ENCODE data around the gene RHBDL2. TPM values are rescaled to one million over a fixed set of nuclear protein-coding genes. Genes with fewer than 3 reads are reported as not detected.

Gene RHBDL2
- total and polyA plus RNA-seq, 10 of the 15 experiments (the other 5 are each of a cell fraction or from before 2014, with no cell fraction given): 0.05 TPM; not detected in 9

- in situ Hi-C loops (cut with MboI): no loop called here
- no peak for ATAC-seq
- H3K4me1 ChIP-seq (ENCODE audit: control insufficient read depth, insufficient read depth, low read length): no peaks in the 10 kb centered on the region
- TF ChIP-seq ZNF622 (IDR thresholded peaks at IDR 0.05) (no peak), ATF2 (IDR thresholded peaks at IDR 0.05; ENCODE audit: low read length) (no peak), EED (IDR thresholded peaks at IDR 0.05; ENCODE audit: low read depth) (no peak), CUX1 (IDR thresholded peaks at IDR 0.05; ENCODE audit: insufficient replicate concordance, low read depth, low read length) (no peak), HDGF (IDR thresholded peaks at IDR 0.05) (no peak), WRNIP1 (IDR thresholded peaks at IDR 0.05; ENCODE audit: borderline replicate concordance, low read depth, low read length) (no peak), SUPT20H (IDR thresholded peaks at IDR 0.05; ENCODE audit: borderline replicate concordance, control insufficient read depth, low read depth, low read length) (no peak), PBX3 (IDR thresholded peaks at IDR 0.05; ENCODE audit: insufficient replicate concordance, low read depth, low read length) (no peak)
- H3K27ac ChIP-seq (ENCODE audit: control insufficient read depth, insufficient read depth): no peak overlapping the region
- intact Hi-C loops (cut with micrococcal nuclease; ENCODE audit: unreplicated experiment): no loop called here
- SMC1A ChIA-PET (ENCODE audit: uncharacterized antibody, unreplicated experiment): no interaction called here
- H3K9me3 ChIP-seq (replicated peaks; ENCODE audit: control insufficient read depth, insufficient read depth, low read length): no peaks in the 10 kb centered on the region
- WGBS (ENCODE audit: insufficient coverage, insufficient replicate concordance, low lambda C conversion rate, missing lambda C conversion rate): 44% methylated on average over 5 of the region's 5 CpGs
- H3K4me2 ChIP-seq (ENCODE audit: control insufficient read depth, insufficient read depth): no peak overlapping the region
- DNase-seq (ENCODE audit: low read depth, low spot score): no peak
- H3K9ac ChIP-seq (ENCODE audit: control insufficient read depth, insufficient read depth, low read length): no peak overlapping the region
- no peak for FAIRE-seq
- BruUV-seq (replicated peaks): no TSS peak
- H3K27me3 ChIP-seq (replicated peaks in 1 of 2; ENCODE audit: control insufficient read depth in 2 of 2, insufficient read depth in 2 of 2, low read length in 1 of 2): no peaks in the 10 kb centered on the region
- H3K4me3 ChIP-seq: no peak overlapping the region
- H2AFZ ChIP-seq (ENCODE audit: control insufficient read depth, low read depth, low read length): no peak overlapping the region
- no peaks in the 10 kb centered on the region for H3K79me2 ChIP-seq (ENCODE audit: control insufficient read depth, insufficient read depth, low read length)
- CTCF ChIA-PET: no interaction called here
- POLR2A ChIA-PET: no interaction called here
- RAD21 ChIA-PET (ENCODE audit: unreplicated experiment): interaction anchor here (0.5 to 1.0 kb wide), 2 partner anchors 202 to 987 kb away, joined by 3 read pairs; no protein-coding TSS in a partner anchor
- no peaks in the 10 kb centered on the region for H3K36me3 ChIP-seq (ENCODE audit: control insufficient read depth in 2 of 2, insufficient read depth in 2 of 2, low read length in 1 of 2)
- no peaks in the 10 kb centered on the region for H4K20me1 ChIP-seq (ENCODE audit: control insufficient read depth, insufficient read depth)
These were observed 52.0 kb downstream of the RHBDL2 start for GRCh38 chr1:38889589-38889988.
